WI38 (cell line): ENCODE data around the gene CMBL.
"Not testable (repeated sequence)": the region's sequence is repeated elsewhere in the genome, so short reads cannot be mapped to it uniquely, and the experiment has no call there.

Experiments
- H3K4me3 ChIP-seq: 2 replicates; pipeline ENCODE4 v1.5.1; 2011; ENCODE audit warnings: low read depth, mild to moderate bottlenecking, control low read depth, low read length
- CTCF ChIP-seq: IDR thresholded peaks from 2 replicates; pipeline ENCODE4 v1.5.1; 2012; ENCODE audit warnings: low read depth, mild to moderate bottlenecking, control low read depth, low read length

CMBL gene

GRCh38 chr5:10351919-10352318, 44.2 kb upstream of the CMBL start:
- TF ChIP-seq CTCF, result no peak
- H3K4me3 ChIP-seq, result no peak overlapping the region; the same call in 1 of the 2 replicates

GRCh38 chr5:10351199-10351905, 43.6 kb upstream of the CMBL start:
- no peak overlapping the region for H3K4me3 ChIP-seq
- no peak for TF ChIP-seq CTCF

GRCh38 chr5:10348258-10348657, 40.6 kb upstream of the CMBL start:
- no peak overlapping the region for H3K4me3 ChIP-seq
- TF ChIP-seq CTCF, result no peak

GRCh38 chr5:10344461-10345106, 36.9 kb upstream of the CMBL start:
- H3K4me3 ChIP-seq, result not testable (repeated sequence)

GRCh38 chr5:10343486-10343885, 35.8 kb upstream of the CMBL start:
- H3K4me3 ChIP-seq, result no peak overlapping the region
- no peak for TF ChIP-seq CTCF

GRCh38 chr5:10339958-10340357, 32.3 kb upstream of the CMBL start:
- no peak overlapping the region for H3K4me3 ChIP-seq
- no peak for TF ChIP-seq CTCF

- no peak for TF ChIP-seq CTCF
- no peak overlapping the region for H3K4me3 ChIP-seq
Observed at GRCh38 chr5:10339058-10339811, 31.5 kb upstream of the CMBL start.
